Stimulated activated CD8-positive, alpha-beta memory T cell treated with anti-CD3 and anti-CD28 coated beads, Interleukin-12 subunit alpha, Interleukin-12 subunit beta, amount 100 ng/mL, for 24 hours (primary cell): Measurements from ENCODE around the gene TBCEL.
"Not testable (repeated sequence)": the region's sequence is repeated elsewhere in the genome, so short reads cannot be mapped to it uniquely, and the experiment has no call there.

ENCODE experiments used
- DNase-seq: peaks from one replicate; pipeline ENCODE4 v3.0.0-alpha.2; 2020; ENCODE audit errors: extremely low read depth

Gene TBCEL

GRCh38 chr11:121029153-121029552, 5.3 kb downstream of the TBCEL start:
- no peak for DNase-seq

- DNase-seq: no peak
These were observed 6.0 kb downstream of the TBCEL start for GRCh38 chr11:121029813-121030445.

- no peak for DNase-seq
These were observed 7.3 kb downstream of the TBCEL start for GRCh38 chr11:121031167-121031566.

- DNase-seq: not testable (repeated sequence)
These were observed 7.7 kb downstream of the TBCEL start for GRCh38 chr11:121031648-121032047.

GRCh38 chr11:121032546-121032945, 8.6 kb downstream of the TBCEL start:
- no peak for DNase-seq

- no peak for DNase-seq
These were observed 9.7 kb downstream of the TBCEL start for GRCh38 chr11:121033635-121034034.

GRCh38 chr11:121035169-121035755, 11.4 kb downstream of the TBCEL start:
- DNase-seq: no peak

GRCh38 chr11:121035780-121036179, 11.9 kb downstream of the TBCEL start:
- DNase-seq: no peak

GRCh38 chr11:121037016-121037415, 13.1 kb downstream of the TBCEL start:
- no peak for DNase-seq

- DNase-seq: no peak
These were observed 14.9 kb downstream of the TBCEL start for GRCh38 chr11:121038648-121039409.

- DNase-seq: no peak
These were observed 16.2 kb downstream of the TBCEL start for GRCh38 chr11:121039971-121040613.

GRCh38 chr11:121040614-121041002, 16.7 kb downstream of the TBCEL start:
- DNase-seq: no peak

GRCh38 chr11:121041072-121041471, 17.2 kb downstream of the TBCEL start:
- no peak for DNase-seq

GRCh38 chr11:121042296-121042695, 18.4 kb downstream of the TBCEL start:
- no peak for DNase-seq

- no peak for DNase-seq
These were observed 24.0 kb downstream of the TBCEL start for GRCh38 chr11:121047926-121048325.

- DNase-seq: no peak
These were observed 24.7 kb downstream of the TBCEL start for GRCh38 chr11:121048464-121049233.

GRCh38 chr11:121053244-121053643, 29.3 kb downstream of the TBCEL start:
- no peak for DNase-seq

- DNase-seq: no peak
These were observed 30.4 kb downstream of the TBCEL start for GRCh38 chr11:121054266-121054665.

- DNase-seq: no peak
These were observed 31.2 kb downstream of the TBCEL start for GRCh38 chr11:121055076-121055475.

GRCh38 chr11:121057922-121058321, 34.0 kb downstream of the TBCEL start:
- DNase-seq: no peak

GRCh38 chr11:121058941-121059340, 35.0 kb downstream of the TBCEL start:
- DNase-seq: no peak

GRCh38 chr11:121059605-121060004, 35.7 kb downstream of the TBCEL start:
- no peak for DNase-seq
